Measurements from ENCODE around the gene DAGLA.

GRCh38 chr11:61747192-61747966 is 67.2 kb downstream of the DAGLA start:
- TF ChIP-seq CTCF (IDR thresholded peaks at IDR 0.05) (peak in 2 of 3 donors; percentile 65 to 85), POLR2A (IDR thresholded peaks at IDR 0.05) (no peak)
